Right hindlimb (tissue), 1 donor: ENCODE results near the gene TRIP13.
"Not testable (repeated sequence)": the region's sequence is repeated elsewhere in the genome, so short reads cannot be mapped to it uniquely, and the experiment has no call there.

Experiments
- DNase-seq: peaks from one replicate; pipeline ENCODE4 v3.0.0-alpha.2; 2018

TRIP13 gene

GRCh38 chr5:921456-922435 lies 29.1 kb downstream of the TRIP13 start:
- no peak for DNase-seq

GRCh38 chr5:922436-923280 lies 30.0 kb downstream of the TRIP13 start:
- DNase-seq: no peak

- DNase-seq: peak; percentile 85
Observed at GRCh38 chr5:923281-923873, 30.7 kb downstream of the TRIP13 start.

- peak; percentile 62 for DNase-seq
Observed at GRCh38 chr5:926417-927171, 33.9 kb downstream of the TRIP13 start.

GRCh38 chr5:927172-928015 lies 34.7 kb downstream of the TRIP13 start:
- DNase-seq: no peak

GRCh38 chr5:929182-929581 lies 36.5 kb downstream of the TRIP13 start:
- not testable (repeated sequence) for DNase-seq

DNA sequence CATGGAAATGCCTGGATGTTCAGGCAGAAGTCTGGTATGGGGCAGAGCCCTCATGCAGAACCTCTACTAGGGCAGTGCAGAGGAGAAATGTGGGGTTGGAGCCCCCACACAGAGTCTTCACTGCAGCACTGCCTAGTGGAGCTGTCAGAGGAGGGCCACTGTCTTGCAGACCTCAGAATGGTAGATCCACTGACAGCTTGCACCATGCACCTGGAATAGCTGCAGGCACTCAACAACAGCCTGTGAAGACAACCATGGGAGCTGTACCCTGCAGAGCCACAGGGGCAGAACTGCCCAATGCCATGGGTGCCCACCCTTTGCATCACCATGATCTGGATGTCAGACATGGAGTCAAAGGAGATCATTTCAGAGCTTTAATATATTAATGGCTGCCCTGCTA lies 36.9 kb downstream of the TRIP13 start:
- DNase-seq: no peak

DNA sequence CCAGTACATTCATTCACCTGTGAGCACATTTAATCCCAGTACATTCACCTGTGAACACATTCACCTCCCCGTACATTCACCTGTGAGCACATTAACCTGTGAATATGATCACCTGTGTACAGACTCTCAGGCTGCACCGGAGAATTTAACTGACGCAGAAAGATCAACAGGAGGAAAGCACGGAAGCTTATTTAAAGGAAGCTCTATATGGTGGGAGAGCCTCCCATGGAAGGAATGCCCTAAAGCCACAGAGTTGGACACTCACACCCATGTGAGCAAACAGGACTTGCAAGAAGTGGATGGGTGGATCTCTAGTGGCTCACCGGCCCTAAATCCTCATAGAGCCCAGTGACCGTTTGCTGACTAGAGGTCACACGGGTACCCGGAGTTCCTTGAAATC lies 38.2 kb downstream of the TRIP13 start:
- DNase-seq: no peak

DNA sequence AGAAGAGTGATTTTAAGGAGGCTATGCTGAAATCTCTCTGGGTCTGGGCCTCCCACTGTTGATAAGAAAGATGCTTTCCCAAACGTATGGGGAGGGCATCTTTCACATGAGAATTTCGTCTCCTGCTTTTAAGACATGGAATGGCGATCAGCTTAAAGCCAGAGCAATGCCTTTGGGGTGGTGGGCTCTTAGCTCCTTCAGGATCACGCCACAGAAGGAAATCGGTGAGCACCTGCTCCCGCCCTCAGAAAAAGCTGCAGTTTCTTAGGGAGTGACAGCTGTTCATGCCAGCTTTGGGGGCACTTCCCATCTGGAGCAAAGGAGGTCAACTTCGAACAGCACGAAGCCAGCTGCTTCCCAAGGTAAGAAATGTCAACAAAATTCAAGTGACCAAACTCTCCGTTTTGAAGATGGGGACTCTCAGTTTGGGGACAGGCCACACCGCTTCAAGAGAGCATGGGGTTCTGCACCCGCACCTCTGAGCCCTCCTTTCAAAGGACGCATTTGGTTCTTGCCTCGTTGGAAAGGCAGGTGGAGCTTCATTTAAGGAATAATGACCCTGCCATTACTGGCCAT lies 39.0 kb downstream of the TRIP13 start:
- no peak for DNase-seq

DNA sequence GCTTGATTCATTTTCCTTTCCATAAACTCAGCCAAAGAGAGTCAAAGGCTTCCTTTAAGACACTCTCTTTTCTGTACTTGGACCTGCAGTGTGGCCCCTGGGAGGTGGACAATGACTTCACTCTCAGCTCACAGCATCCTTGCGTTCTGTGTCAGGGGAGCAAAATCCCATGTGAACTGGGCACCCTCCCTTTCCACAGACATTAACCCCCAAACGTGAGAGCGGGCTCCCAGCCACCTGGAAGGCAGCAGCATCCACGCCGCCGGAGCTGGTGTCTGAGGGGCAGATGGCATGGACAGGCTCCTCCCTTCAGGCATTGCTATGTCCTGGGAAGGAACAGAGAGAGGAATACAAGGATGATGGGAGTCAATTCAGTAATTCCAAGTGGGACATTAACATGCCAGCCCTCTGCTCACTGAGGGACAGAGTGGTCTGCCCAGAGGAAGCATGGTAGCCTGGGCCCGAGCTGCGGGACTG lies 39.5 kb downstream of the TRIP13 start:
- no peak for DNase-seq

DNA sequence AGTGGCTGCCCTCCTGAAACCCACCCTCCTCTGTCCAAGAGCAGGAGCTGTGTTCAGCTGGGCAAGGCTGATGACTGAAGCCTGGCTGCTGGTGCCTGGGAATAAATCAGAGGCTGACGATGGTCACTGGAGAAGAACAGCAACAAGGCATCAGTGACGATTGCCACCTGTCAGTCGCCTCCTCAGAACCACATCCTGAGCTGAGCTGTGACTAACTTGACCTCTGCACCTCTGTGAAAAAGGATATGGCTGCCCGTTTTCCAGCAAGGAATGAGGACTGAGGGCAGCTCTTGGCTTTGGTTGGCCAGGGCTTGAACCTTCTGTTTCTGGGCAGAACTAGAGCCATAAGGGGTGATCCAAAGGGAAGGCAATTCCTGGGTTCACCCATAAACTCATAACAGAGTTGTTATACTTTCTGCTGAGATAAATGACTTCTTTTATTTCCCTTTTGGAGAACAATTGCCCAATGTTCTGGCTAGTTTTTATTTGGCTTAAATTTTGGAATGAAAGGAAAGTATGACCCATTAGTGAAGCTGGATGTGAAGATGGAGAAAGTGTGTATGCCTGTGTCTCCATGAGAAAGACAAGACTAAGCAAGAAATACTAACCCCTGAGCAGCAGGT lies 40.1 kb downstream of the TRIP13 start:
- DNase-seq: no peak

DNA sequence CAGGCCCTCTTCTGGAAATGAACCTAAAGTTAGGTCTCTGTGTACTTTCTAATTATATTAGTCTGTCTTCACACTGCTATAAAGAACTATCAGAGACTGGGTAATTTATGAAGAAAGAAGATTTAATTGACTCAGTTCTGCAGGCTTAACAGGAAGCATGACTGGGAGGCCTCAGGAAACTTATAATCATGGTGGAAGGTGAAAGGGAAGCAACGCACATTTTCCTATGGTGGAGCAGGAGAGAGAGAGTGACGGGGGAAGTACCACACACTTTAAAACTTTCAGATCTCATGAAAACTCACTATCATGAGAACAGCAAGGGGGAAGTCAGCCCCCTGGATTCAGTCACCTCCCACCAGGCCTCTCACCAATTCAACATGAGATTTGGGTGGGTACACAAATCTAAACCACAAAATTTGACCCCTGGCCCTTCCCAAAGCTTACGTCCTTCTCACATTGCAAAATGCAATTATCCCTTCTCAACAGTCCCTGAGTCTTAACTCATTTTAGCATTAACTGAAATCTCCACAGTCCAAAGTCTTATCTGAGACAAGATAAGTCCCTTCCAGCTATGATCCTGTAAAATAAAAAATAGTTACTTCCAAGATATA lies 40.7 kb downstream of the TRIP13 start:
- no peak for DNase-seq

- DNase-seq: not testable (repeated sequence)
Observed at GRCh38 chr5:933951-934350, 41.3 kb downstream of the TRIP13 start.

GRCh38 chr5:934381-934967 lies 41.8 kb downstream of the TRIP13 start:
- not testable (repeated sequence) for DNase-seq

DNA sequence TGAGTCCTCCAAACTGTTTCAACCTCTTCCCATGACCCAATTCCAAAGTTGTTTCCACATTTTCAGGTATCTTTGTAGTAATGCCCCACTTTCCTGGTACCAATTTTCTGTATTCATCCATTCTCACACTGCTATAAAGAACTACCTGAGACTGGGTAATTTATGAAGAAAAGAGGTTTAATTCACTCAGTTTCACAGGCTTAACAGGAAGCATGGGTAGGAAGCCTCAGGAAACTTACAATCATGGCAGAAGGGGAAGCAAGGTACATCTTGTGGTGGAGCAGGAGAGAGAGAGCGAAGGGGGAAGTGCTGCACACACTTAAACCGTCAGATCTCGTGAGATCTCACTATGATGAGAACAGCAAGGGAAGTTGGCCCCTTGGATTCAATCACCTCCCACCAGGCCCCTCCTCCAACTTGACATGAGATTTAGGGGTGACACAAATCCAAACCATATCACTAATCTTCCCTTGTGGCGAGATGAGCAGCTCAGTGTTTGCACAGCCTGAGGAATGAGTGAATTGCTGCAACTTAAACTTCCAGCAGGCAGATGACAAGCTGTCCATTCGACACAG lies 42.9 kb downstream of the TRIP13 start:
- no peak for DNase-seq

- DNase-seq: no peak
Observed at GRCh38 chr5:936149-937144, 43.8 kb downstream of the TRIP13 start.

- DNase-seq: no peak
Observed at GRCh38 chr5:937151-937924, 44.7 kb downstream of the TRIP13 start.
